GM13977 (cell line): ENCODE data around the gene GABARAPL2.
"Not testable (repeated sequence)": the region's sequence is repeated elsewhere in the genome, so short reads cannot be mapped to it uniquely, and the experiment has no call there.

Experiments used
- DNase-seq: peaks from one replicate; pipeline ENCODE4 v3.0.0; 2012; ENCODE audit warnings: low spot score
- in situ Hi-C: fragments of 300-500 bp; cut with MboI; formaldehyde crosslinking; loops from one replicate; pipeline ENCODE4 v1.12.0; 2022; ENCODE audit warnings: low sequenced_read_pairs, low pct_unique_long_range_greater_than_20kb, mixed read lengths, inconsistent platforms; ENCODE audit not compliant: unreplicated experiment
- TF ChIP-seq, protein P1 (sequence below): IDR thresholded peaks from 2 replicates; pipeline ENCODE4 v1.5.1; 2012; ENCODE audit warnings: mild to moderate bottlenecking, control low read depth; ENCODE audit not compliant: insufficient read depth; ENCODE audit errors: extremely low read depth, missing control alignments

GABARAPL2 gene

DNA sequence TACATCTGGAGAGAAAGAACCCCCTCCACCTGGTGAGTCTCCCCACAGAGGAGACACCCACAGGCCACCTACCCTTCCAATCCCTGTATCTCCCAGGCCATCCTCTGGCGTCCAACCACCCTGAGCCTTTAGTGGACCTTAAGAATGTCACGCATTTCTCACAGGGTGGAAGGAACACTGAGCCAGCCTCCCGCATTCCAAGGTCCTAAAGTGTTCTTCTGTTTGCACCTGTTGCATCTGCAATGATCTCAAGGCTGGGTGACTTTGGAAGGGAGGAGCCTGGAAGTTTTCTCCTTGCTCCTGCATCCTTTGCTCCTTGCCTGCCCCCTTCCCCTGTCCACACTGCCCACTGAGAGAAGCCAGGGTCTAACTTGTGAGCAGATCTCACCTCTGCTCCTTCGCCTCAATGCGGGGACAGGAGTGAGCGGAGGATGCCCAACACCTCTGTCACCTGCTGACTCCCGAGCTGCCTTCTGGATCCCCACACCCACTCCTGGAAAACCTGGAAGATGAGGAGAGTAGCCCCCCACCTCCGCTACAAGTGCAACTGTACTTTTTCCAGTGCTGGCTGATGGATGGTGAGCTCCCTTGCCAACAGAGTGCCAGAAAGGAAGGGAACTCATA lies 33.9 kb upstream of the GABARAPL2 start:
- in situ Hi-C loops, result no loop called here
- TF ChIP-seq, protein P1, sequence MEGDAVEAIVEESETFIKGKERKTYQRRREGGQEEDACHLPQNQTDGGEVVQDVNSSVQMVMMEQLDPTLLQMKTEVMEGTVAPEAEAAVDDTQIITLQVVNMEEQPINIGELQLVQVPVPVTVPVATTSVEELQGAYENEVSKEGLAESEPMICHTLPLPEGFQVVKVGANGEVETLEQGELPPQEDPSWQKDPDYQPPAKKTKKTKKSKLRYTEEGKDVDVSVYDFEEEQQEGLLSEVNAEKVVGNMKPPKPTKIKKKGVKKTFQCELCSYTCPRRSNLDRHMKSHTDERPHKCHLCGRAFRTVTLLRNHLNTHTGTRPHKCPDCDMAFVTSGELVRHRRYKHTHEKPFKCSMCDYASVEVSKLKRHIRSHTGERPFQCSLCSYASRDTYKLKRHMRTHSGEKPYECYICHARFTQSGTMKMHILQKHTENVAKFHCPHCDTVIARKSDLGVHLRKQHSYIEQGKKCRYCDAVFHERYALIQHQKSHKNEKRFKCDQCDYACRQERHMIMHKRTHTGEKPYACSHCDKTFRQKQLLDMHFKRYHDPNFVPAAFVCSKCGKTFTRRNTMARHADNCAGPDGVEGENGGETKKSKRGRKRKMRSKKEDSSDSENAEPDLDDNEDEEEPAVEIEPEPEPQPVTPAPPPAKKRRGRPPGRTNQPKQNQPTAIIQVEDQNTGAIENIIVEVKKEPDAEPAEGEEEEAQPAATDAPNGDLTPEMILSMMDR, result no peak
- DNase-seq, result no peak

DNA sequence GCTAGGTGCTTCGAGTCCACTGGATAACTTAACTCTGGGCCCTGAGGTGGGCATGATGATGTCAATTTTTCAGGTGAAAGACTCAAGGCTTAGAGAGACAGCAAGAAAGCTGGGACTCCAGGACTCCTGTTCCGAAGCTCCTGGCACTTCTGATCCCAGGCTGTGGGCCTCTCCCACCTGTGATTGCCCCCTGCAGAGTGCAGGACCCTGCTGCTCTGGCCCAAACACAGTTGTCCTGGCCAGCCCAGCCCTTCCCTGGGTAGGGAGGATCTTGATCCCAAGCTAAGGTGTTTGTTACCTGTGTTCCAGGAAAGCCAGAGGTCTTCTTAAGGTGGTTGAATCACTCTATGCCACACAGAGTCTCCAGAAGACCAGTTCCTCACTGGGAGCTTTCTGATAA lies 33.4 kb upstream of the GABARAPL2 start:
- no peak for DNase-seq
- in situ Hi-C loops, result no loop called here
- TF ChIP-seq, protein P1, result no peak

DNA sequence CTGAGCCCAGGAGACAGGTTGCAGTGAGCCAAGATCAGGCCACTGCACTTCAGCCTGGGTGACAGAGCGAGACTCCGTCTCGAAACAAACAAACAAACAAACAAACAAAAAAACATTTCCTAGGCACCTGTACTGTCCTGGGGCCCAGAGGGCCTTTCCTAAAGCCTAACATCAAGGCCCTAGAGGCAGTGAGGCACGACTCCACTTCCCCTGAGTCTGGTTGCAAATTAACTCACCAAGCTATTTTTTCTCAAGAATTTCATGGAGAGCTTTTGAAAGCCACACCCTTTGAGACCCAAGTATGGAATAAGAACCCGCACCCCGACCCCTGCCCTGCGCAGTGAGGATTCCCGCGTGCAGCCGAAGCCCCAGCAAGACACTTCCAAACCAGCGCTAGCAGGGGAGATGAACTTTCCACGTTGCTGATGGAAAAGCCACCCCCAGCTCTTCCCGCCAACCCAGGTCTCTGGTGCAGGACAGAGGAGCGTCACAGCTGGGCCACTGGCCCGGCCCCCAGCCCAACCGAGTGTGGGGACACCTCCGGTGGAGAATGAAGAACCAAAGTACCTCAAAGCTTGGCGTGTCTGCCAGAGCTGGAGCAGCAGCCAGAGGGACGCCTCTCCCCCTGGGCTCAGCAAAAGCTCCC lies 31.5 kb upstream of the GABARAPL2 start:
- DNase-seq, result no peak
- in situ Hi-C loops, result no loop called here
- TF ChIP-seq, protein P1, result no peak

DNA sequence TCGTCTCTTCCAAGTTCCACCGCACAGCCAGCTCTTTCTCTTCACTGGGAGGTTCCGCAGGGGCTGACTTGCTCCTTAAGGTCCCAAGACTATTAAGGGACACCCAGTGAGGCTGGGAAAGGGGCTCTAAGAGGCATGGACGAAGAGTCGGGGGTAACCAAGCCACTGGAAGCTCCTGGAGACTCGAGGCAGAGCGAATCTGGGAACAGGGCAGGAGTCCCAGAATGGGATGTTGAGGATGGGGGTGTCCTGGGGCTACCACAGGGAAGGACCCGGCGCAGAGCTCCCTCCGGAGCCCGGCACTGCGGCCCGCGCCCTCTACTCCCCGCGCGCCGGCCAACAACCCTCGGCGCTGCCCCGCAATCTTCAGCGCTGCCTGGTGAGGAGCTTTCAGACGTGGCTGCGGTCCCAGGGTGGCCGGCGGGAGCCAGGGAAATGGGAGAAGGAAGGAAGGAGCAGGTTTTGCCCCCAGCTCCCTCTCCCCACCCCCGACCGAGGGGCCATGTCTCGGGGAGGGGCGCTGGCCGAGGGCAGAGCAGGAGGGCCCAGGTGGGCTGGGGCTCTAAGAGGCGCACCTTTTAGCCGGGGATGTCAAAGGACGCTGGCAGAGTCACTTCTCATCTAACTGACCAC lies 30.9 kb upstream of the GABARAPL2 start:
- DNase-seq, result no peak
- in situ Hi-C loops, result no loop called here
- TF ChIP-seq, protein P1, result no peak

DNA sequence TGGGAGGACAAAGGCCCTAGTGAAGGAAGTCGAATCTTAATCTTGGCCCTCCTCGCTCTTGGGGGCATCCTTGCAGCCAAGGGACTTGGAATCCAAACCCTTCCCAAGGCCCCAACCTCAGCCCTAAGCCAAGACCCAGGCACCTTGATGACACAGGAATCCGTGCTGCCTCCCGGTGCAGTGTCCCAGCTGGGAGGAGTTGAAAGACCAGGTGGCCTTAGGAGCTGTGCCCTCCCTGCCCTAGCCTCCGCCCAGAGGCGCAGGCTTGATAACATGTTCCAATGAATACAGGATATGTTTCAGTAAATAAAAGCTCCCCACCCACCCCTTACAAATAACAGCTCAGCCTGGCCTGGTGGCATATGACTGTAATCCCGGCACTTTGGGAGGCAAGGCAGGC lies 30.3 kb upstream of the GABARAPL2 start, which contains the start of gene CHST5:
TSS of gene CHST5 (minus strand) at position 208 of the 400 bp plus-strand sequence. CDS start 5,724 bp downstream, outside the sequence.
- TF ChIP-seq, protein P1, result no peak

DNA sequence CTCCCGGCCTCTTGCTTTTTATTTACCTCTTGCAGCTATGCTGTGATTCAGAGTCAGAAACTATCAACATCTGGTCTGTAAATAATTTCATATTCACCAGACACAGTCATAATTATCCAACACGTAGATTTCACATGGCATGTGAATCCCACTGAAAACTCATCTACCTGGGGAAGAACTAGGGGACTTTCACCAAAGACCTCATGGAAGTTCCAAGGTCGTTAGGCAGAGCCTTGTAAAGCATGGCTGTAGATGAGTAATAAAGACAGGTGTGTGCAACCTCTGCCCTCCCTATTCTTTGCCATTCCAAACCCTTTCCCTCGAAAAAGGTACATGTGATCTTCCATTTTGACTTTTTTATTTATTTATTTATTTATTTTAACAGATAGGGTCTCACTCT lies 28.4 kb upstream of the GABARAPL2 start:
- in situ Hi-C loops, result no loop called here
- no peak for DNase-seq
- TF ChIP-seq, protein P1, result no peak

More for the DNA sequence above, 30.3 kb upstream of the GABARAPL2 start, which contains the start of gene CHST5:
- in situ Hi-C loops, result no loop called here
- no peak for DNase-seq

DNA sequence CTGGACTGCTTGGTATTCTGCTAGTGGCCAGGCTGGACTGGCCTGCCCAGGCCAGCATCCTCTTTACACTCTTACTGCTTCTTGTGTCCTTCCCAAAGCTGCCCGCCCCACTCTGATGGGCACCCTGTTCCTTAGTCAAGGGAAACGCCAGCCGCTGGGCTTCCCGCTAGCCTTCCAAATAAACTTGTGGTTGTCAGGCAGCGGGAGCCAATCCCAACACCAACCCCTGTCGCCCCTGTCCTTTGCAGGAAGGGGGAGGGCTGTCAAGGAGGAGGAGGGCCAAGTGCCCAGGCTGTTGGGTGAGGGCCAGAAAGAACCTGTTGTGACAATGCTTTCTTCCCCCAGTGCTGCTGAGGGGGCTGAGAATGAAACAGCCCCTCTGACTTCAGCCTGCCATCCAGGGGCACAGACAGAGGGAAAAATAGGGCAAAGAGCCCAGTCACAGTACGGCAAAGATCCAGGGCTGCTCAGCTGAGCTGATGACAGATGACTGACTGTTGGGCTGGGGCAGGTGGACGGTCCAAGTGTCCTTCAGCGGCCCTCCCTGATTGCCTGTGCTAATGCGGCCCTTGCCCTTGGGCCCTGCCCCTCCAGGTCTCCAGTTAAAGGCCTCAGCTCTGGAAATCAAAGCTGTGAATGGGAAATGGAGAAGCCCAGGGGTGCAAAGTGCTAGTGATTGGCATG lies 27.2 kb upstream of the GABARAPL2 start:
- DNase-seq, in situ Hi-C loops: not testable (repeated sequence)
